Measurements from ENCODE around the gene MSRB2.

DNA sequence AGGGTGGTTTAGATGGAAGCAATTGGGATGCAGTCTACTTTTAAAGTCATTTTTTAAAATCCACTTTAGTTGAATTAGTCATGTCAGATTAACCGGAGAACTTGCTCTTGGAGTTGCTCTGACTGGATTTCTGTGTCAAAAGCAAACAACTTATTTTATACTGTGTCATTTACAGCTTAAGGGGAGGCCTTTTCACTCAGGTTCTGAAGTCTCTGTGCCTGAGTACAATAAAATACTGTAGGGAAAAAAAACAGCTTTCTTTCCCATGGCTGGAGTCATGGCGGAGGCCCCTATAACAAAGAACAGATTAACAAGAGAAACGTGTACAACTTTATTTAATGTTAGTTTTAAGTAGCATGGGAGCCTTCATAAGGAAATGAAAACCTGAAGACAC is 39.2 kb upstream of the MSRB2 start:
- TF ChIP-seq PHF8 (IDR thresholded peaks at IDR 0.05; ENCODE audit: borderline replicate concordance, low read depth) (no peak), MAZ (IDR thresholded peaks at IDR 0.05; ENCODE audit: borderline replicate concordance, low read depth, low read length) (no peak), POLR2A (IDR thresholded peaks at IDR 0.05; ENCODE audit: low read length) (no peak), NPAS2 (CRISPR knock-in tag; IDR thresholded peaks at IDR 0.05; ENCODE audit: borderline replicate concordance) (no peak), BHLHE40 (IDR thresholded peaks at IDR 0.05; ENCODE audit: low read depth, low read length) (no peak), RNF2 (IDR thresholded peaks at IDR 0.05; ENCODE audit: borderline replicate concordance, low read depth) (no peak), ESRRA (IDR thresholded peaks at IDR 0.05; ENCODE audit: borderline replicate concordance, low read length) (no peak)
- TF ChIP-seq, protein P1, sequence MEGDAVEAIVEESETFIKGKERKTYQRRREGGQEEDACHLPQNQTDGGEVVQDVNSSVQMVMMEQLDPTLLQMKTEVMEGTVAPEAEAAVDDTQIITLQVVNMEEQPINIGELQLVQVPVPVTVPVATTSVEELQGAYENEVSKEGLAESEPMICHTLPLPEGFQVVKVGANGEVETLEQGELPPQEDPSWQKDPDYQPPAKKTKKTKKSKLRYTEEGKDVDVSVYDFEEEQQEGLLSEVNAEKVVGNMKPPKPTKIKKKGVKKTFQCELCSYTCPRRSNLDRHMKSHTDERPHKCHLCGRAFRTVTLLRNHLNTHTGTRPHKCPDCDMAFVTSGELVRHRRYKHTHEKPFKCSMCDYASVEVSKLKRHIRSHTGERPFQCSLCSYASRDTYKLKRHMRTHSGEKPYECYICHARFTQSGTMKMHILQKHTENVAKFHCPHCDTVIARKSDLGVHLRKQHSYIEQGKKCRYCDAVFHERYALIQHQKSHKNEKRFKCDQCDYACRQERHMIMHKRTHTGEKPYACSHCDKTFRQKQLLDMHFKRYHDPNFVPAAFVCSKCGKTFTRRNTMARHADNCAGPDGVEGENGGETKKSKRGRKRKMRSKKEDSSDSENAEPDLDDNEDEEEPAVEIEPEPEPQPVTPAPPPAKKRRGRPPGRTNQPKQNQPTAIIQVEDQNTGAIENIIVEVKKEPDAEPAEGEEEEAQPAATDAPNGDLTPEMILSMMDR (IDR thresholded peaks at IDR 0.05), result no peak

Data from A549 (cell line).